Activated gamma-delta T cell treated with Interleukin-2 at 50 U/mL for 16 hours (primary cell): ENCODE measurements around the gene PTPRQ.
"Not testable (repeated sequence)": the region's sequence is repeated elsewhere in the genome, so short reads cannot be mapped to it uniquely, and the experiment has no call there.

Experiments used
- DNase-seq: peaks from one replicate; pipeline ENCODE4 v3.0.0-alpha.2; 2020

The PTPRQ gene, protein sequence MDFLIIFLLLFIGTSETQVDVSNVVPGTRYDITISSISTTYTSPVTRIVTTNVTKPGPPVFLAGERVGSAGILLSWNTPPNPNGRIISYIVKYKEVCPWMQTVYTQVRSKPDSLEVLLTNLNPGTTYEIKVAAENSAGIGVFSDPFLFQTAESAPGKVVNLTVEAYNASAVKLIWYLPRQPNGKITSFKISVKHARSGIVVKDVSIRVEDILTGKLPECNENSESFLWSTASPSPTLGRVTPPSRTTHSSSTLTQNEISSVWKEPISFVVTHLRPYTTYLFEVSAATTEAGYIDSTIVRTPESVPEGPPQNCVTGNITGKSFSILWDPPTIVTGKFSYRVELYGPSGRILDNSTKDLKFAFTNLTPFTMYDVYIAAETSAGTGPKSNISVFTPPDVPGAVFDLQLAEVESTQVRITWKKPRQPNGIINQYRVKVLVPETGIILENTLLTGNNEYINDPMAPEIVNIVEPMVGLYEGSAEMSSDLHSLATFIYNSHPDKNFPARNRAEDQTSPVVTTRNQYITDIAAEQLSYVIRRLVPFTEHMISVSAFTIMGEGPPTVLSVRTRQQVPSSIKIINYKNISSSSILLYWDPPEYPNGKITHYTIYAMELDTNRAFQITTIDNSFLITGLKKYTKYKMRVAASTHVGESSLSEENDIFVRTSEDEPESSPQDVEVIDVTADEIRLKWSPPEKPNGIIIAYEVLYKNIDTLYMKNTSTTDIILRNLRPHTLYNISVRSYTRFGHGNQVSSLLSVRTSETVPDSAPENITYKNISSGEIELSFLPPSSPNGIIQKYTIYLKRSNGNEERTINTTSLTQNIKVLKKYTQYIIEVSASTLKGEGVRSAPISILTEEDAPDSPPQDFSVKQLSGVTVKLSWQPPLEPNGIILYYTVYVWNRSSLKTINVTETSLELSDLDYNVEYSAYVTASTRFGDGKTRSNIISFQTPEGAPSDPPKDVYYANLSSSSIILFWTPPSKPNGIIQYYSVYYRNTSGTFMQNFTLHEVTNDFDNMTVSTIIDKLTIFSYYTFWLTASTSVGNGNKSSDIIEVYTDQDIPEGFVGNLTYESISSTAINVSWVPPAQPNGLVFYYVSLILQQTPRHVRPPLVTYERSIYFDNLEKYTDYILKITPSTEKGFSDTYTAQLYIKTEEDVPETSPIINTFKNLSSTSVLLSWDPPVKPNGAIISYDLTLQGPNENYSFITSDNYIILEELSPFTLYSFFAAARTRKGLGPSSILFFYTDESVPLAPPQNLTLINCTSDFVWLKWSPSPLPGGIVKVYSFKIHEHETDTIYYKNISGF (N-terminal part only)

DNA sequence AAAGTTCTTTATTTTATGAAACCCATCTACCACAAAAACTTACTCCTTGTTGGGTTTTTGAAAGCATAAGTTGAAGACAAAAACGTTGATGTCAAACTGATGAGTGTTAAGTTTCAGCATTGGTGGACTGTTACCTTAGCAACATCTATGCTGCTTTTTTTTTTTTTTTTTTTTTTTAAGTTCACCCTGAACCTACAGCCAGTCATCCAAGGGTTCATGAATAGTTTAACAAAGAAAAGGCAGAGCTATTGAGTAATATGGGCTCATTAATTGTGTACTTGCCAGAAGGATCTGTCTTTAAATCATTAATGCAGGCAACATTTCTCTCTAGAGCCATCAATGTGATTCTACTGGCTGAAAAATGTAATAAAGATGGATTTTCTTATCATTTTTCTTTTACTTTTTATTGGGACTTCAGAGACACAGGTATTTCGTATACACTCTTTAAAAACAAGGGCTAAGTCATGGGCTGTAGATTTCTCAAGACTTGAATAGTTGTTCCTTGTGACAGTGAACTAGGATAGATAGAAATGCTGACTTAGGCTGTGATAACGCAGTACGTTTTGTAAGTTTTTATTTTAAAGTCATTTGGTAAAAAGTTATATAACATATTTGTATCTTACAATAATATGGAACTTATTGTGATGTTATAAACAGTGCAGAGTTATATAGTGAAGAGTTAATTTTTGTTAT is at the start of gene PTPRQ:
PTPRQ (plus strand) TSS at position 262 of the 693 bp plus-strand sequence; CDS start at position 373, 111 bp downstream.
- DNase-seq: no peak

DNA sequence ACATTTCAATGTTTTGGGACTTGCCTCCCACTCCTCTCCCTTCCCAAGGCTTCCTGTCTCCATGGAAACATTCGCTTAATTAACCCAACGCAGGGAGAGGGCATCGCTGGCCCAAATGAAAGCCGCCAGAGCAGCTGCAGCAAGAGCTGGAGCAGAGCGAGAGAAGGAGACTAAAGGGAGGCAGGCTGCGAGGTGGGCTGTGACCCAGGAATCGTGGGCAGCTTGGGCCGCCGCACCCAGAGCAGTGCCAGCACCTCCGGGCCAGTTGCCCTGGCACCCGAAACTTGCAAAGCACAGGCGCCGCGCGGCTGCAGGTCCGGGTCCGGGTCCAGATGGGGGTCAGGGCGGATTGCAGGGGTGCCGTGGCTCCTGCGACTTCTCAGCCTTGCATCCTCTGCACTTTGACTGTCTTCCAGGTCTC is 43.5 kb upstream of the PTPRQ start:
- DNase-seq: no peak

DNA sequence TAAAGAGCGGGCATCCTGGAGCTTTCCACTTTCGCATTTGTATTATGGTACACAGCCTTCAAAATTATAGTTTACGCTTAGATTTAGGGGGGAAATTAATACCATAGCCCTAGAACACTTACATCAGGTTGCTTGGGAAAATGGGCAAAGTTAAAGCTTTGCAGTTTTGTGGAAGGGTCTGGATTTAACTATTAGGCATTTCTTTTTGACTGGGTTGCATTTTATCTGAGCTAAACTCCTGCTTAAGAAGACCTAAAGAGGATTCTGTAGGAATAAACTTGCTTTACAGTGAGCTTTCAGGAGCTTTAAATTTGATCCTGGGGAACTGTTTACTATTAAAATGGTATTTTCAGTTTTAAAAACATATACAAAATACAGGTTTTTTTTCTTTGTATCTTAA is 42.8 kb upstream of the PTPRQ start:
- no peak for DNase-seq

DNA sequence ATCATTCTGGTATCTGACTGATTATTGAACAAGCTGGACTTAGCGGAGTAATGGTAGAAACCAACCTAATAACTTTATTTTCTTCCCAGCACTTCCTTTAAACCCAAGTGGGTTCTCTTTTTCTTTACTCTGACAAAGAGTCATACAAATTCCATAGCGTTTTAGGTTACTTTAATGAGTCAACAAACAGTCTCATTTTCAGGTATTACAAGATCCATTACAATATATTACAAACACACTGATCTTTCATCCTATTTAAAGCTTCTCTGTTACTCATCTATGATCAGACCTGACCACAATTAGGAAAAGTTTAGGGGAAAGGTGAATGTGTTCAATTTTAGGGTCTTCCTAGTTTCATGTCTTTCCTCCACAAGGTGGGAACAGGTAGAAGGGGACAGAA is 39.4 kb upstream of the PTPRQ start:
- DNase-seq: no peak

DNA sequence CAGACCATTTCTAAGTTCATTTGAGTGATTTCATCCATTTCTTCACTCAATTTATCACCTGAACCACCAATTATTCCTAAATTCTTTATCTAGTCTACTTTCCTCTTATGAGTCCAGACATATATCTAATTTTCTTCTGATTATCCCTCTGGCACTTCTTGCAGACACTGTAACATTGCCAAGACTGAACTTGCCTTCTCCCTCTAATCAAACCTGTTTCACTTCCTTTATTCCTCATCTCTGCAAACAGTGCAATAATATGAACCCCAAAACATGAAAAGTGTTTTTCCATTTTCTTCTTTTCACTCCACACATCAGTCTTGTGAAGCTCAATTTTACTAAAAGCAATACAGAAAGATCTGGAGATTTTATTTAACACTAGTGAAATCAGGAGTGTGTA is 37.8 kb upstream of the PTPRQ start:
- DNase-seq: no peak

DNA sequence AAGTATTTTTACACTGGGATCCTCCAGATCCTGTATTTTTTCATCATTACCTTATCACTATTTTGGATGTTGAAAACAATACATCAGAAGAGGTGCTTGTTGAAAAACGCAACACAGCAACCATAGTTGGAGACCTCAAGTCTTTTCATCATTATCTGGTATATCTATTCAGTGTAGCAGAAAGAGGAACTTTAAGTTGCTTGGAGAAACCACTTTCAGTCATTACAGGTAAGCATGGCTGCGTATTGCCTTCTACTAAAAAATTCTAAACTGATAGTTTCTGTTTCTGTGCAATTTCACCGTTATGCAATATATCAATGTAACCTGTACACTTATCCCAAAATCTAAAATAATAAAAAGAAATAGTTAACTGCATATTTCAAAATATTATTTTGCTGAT is 32.2 kb upstream of the PTPRQ start:
- no peak for DNase-seq

DNA sequence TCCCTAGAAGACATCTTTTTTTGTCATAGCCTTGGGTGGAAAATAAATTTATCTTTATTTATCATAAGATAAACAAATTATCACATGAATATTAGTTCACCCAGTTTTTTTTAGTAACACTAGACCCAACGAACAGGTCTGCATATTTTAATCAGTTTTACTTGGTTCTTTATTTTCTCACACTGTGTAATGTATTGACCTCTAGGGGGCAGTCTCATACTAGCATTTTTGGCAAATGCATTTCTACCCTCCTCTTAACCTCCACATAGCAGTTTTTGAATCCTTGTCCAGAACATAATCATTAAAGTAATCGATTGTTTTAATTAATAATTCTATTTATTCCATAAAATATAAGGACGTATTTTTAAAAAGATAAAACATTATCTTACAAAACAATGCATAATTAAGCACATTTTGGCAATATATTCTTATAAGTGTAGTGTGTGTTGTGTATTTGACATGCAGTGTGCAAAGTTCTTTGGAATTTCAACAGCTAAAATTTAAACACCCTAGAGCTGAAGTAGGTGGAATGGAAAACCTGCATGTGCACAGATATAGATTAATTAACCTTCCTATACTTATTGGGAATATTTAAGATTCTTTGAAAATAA is 31.6 kb upstream of the PTPRQ start:
- no peak for DNase-seq

DNA sequence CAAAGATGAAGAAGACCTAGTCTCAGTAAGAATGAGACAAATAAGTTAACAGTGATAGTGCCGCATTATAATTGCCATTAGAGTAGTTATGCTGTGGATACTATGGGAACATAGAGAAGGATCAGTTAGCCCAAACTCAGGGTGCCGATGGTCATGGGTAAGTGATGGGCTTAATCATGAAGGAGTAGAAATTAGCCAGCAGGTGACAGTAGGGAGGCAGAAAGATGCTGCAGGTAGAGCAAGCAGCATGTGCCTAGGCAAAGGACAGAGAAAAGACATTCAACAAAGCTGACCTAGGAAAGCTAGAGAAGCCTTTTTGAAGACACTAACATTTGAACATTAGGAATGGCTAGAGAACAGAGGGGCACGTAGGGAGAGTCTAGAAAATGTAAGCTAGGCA is 30.6 kb upstream of the PTPRQ start:
- DNase-seq: no peak

DNA sequence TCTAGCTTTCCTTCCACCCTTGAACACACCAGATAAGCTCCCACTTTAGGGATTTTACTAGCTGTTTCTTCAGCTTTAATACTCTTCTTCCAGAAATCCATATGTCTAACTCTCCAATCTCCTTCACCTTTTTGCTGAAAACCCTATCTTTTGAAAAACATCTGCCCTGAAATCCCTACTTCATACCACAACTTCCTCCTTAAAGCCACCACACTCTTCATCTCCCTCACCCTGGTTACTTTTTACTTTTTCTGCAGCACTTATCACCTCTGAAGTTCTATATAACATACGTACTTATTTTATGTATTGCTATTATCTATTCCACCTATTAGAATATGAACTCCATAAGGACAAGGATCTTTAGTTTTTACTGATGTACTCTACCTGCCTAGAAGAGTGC is 28.6 kb upstream of the PTPRQ start:
- no peak for DNase-seq

DNA sequence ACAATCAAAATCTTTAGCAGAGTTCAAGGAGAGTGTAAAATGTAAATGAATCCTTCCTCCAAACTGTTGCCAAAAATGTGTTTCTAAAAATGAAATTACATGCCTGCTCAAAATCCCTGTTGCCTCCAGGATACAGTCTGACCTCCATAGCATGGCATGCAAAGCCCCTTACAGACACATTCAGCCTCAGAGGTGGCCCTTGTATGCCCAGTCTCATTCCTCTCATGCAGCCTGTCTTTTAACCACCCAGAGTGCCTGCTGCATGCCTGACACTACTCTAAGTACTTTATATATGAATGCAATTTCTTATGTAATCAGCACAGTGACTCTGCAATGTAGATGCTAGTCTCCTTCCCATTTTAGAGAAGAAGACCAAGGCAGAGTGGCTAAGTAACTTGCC is 24.4 kb upstream of the PTPRQ start:
- DNase-seq: no peak

DNA sequence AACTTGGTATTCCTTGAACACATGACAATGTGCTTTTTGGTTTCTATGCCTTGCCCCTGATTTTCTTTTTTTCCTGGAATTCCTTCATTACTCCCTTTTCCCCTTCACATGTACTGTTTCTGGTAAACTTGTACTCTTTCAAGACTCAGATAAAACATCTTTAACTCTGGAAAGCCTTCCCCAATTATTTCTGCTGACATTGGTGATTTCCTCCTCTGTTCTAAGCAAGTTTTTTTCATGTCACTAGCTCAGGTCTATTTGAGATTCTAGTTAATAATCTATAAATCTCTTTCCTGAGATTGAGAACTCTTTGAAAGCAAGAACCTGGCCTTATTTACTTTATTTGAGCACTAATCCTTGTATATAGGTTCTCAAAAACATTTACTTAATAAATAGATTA is 24.0 kb upstream of the PTPRQ start:
- no peak for DNase-seq

DNA sequence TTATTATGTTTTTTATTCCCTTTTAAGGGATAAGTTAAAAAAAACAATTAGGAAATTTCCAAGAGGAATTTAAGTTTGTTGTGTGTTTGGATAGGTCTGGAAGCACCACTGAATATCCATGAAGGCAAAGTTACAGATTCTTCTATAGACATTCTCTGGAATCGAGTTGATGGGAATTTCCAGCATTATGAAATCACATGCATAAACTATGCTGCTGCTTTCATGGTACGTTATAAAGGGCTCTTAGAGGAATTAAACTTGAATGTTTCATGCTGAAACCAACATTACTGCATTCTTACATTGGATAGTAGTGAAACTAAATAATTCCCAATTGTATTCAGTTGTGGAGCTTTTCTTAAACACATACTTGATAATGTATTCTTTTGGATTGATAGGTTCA is 21.5 kb upstream of the PTPRQ start:
- DNase-seq: no peak

DNA sequence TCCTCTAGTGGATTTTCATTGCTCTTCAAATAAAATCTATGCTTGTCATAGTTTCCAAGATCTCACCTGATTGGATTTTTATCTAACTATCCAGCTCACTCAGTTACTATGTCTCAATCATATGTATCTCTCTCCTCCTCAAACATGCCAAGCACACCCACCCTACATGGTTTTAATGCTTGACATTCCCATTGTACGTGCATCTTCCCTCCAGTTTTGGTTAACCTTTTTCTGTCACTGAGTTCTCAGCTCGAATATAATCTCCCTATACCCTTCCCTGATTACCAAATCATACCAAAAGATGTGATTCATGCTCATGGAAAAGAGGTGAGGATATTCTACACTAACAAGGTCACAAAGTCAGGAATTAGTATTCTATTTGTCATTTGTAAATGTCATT is 12.0 kb upstream of the PTPRQ start:
- no peak for DNase-seq

DNA sequence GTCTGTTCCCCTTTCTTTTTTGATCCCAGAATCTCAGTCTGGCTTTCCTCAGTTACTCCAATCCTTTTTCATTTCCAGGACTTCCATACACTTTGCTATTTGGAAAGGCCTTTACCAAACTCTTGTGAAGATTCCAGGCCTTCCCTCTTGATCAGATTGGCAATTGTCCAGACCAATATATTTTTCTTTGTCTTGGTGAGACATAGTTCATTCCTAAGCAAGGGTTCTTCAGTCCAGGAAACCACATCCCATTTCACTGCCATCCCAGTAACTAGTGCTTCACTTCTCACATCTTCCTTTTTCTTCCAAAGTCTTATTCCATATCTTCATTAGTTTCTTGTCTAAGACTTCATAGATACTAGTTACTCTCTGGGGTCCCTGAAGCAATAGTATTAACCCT is 2.1 kb upstream of the PTPRQ start:
- no peak for DNase-seq

DNA sequence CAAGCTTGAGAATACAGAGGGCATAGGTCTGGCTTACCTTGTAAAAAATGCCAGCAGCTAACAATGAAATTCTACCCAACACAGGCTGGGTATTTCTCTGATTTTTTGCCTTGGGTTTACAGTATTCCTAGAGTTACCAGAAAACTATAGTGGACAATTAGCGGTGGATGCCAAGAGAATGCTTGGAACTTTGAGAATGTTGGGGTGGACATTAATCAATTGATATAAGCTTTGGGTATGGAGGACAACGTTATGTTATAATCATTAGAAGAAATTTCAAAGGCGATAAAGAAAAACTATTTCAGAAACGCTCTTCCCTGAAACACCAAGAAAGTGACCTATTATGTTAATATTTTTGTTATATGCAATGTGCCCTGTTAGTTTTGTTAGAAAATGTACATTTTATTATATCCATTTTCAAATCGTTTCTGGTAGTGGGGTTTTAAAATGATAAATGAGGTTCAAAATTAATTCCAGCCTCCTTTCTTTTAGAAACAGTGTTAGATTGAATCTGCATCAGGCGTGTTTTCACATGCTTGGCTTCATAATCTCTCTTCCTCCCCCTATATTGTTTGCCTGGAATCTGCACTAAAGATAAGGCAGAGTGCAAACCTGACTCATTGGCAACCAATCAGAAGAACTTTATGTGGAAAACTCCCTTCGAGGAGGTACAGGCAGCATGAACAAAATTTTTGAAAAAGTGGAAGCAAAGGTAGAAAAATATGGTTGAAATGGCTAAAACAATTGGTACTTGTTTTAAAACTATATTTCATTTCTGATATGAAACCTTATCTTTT is 1.4 kb upstream of the PTPRQ start:
- DNase-seq: no peak

DNA sequence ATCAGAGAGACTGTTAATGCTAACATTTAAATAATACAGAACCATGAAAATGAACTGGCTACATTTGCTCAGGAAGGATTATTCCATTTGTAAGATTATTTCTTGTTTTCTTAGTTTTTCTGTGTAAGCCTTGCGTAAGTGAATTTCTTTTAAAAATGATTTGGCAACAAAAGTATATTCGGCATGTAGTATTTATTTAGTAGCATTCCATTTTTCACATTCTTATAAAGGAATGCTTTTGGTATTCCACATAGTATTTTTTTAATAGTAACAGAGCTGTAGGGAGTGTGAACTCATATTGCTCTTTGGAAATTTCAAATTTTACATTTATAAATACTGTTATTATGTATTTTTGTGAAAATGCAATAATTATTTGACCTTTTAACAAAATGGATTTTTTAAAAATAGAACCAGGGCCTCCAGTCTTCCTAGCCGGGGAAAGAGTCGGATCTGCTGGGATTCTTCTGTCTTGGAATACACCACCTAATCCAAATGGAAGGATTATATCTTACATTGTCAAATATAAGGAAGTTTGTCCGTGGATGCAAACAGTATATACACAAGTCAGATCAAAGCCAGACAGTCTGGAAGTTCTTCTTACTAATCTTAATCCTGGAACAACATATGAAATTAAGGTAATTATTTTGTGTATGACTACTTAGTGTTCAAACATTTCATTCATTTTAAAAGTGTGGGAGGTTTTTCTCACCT is 1.2 kb downstream of the PTPRQ start:
- no peak for DNase-seq

DNA sequence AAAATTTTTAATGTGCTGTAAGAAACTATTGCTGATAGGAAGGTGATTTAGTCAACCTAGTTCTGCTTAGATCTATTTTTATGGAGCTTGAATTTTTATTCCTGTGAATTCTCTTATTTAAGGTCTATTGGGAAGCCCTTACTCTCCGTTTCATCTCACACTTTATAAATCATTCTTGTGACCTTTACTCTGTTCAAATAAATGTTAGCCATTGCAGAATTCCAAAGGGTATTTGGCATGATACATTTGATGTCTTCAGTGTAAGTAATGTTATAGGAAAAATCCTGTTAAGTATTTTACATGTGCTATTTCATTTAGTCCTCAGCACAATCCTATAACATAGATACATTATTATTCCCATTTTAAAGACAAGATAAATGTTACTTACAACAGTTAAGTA is 12.5 kb downstream of the PTPRQ start:
- no peak for DNase-seq

DNA sequence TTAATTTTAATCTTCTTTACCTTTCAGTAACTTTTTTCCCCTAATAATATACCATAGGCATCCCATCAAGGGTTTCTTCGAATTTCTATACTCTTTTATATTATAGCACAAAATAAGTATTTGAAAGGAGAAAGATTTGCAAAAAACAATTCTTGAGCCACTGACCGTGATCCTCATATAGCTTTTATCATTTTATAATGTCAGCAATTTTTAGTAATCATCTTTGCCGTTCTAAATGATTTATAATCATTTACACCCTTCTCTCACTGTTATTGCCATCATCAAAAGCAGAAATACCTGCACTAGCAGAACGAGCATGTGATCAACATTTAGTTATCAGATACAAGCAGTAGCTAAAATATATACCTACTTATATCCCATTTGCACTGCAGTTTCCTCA is 16.9 kb downstream of the PTPRQ start:
- no peak for DNase-seq

DNA sequence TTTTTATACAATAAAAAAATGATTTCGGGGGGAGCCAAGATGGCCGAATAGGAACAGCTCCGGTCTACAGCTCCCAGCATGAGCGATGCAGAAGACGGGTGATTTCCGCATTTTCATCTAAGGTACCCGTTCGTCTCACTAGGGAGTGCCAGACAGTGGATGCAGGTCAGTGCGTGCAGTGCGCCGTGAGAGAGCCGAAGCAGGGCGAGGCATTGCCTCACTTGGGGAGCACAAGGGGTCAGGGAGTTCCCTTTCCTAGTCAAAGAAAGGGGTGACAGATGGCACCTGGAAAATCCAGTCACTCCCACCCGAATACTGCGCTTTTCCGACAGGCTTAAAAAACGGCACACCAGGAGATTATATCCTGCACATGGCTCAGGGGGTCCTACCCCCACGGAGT is 17.8 kb downstream of the PTPRQ start:
- DNase-seq: not testable (repeated sequence)

DNA sequence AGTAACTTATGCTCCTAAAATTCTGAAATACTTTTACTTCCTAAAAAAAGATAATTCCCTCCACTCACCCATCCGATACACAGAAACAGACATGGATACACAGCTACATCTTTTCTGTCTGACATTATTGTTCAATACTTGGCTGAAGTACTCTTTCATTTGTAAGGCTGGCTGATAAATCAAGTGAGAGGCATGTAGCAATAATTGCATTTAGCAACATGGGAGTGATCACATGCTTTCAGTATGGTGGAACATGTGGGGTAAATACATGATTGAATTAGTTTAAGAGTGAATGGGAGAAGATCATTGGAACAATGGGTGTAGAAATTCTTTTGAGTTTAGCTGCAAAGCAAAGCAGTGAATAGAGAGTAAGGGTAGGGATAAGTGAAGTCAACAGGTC is 25.6 kb downstream of the PTPRQ start:
- no peak for DNase-seq

DNA sequence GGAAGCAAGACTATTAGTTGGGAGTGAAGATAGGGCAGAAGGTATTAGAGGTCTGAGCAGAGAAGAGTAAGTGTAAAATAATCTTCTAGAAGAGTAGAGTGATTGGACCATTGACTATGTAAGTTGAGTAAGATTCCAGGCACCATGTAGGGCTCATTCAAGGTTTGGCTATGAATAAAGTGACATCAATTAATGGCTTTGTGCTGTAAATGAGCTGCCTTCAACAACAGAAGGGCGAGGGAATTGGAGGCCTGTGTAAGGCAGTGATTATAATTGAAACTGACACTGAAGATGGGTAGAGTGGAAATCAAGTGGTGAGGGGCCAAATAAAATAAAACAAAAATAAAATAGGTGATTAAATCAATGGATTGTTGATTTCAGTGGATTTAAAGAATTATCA is 26.4 kb downstream of the PTPRQ start:
- DNase-seq: no peak
